IPS DF 19.7 (cell line): ENCODE data around the gene TMEM192.
"Not testable (repeated sequence)": the region's sequence is repeated elsewhere in the genome, so short reads cannot be mapped to it uniquely, and the experiment has no call there.

ENCODE experiments used
- DNase-seq: peaks from one replicate; pipeline ENCODE4 v3.0.0-alpha.2; 2013; ENCODE audit warnings: low read depth, low spot score

The TMEM192 gene

DNA sequence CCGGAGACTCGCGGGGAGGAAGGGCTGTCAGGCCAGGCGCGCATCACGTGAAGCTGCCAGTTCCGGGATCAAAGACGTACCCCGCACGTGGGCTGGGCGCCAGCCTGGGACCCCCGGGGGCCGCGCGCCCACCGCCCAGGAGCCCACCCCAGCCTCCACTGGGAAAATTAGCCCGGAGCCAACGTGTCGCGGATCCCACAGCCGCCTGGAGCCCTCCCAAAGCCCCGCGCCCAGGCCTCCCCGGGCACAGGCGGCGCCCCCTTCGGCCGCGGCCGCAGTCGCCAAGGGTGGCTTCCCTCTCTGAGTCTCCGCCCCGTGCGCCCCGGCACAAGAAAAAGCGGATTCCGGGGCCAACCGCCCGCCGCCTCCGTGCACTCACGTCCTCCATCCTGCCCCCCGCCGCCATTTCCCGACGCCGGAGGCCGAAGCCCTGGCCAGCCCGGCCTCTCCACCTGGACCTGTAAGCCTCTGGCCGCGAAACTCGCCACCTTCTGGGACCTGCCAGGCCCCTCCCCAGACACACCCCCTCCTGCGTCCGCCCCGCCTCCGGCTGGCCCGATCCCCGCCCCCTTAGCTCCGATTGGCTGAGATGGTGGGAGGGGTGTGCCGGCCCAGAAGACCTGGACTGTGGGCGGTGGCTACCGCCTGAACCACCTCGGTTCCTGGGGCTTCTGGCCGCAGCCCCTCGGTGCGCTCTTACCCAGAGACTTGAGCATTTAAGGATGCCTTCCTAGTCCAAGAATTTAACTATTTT is at the start of gene TMEM192:
TSS of gene TMEM192 (minus strand) at position 493 of the 754 bp plus-strand sequence. CDS start at position 406, 87 bp downstream.
- peak; percentile 35 for DNase-seq

GRCh38 chr4:165158762-165159161 is 46.1 kb upstream of the TMEM192 start:
- no peak for DNase-seq

GRCh38 chr4:165156906-165157305 is 44.2 kb upstream of the TMEM192 start:
- DNase-seq: no peak

- no peak for DNase-seq
Measured at GRCh38 chr4:165154482-165154881, 41.8 kb upstream of the TMEM192 start.

GRCh38 chr4:165152527-165152926 is 39.9 kb upstream of the TMEM192 start:
- no peak for DNase-seq

DNA sequence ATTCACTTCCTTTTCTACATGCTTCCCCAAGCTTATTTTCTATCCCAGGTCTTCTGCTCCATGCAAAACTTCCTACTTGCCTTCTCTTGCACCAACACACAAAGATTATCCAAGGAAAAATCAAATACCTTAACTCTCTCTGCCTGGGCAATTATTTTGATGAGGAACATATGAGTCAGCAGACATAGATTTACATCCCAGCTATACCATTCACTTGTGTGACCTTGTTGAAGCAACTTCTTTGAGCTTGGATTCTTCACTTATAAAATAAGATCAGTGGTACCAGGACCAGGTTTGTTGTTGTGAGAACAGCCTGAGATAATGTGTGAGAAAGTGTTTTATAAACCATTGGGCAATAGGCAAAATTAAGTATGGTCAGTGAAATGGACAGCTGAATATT is 39.1 kb upstream of the TMEM192 start:
- DNase-seq: no peak

- DNase-seq: no peak
Measured at GRCh38 chr4:165150545-165150944, 37.9 kb upstream of the TMEM192 start.

- DNase-seq: no peak
Measured at GRCh38 chr4:165138843-165139242, 26.2 kb upstream of the TMEM192 start.

GRCh38 chr4:165137205-165137604 is 24.5 kb upstream of the TMEM192 start:
- no peak for DNase-seq

DNA sequence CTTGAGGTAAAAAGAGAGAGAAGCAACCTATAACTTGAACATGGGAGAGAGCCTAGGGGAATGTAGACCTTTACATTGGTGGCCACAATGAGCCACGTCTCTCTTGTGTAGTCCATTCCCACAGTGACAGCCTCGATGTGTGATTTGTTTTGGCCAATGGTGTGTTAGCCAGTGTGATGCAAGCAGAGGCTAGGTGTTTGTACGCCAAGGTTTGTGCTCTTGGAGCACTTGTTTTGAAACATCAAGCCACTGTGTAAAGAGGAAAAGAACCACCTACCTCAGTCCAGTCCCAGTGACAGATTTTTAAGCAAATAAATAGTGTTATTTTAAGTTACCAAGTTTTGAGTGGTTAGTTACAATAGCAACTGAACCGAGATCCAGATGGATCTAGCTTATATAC is 23.9 kb upstream of the TMEM192 start:
- no peak for DNase-seq

GRCh38 chr4:165133150-165133549 is 20.5 kb upstream of the TMEM192 start:
- DNase-seq: no peak

GRCh38 chr4:165131247-165131832 is 18.7 kb upstream of the TMEM192 start:
- DNase-seq: no peak

DNA sequence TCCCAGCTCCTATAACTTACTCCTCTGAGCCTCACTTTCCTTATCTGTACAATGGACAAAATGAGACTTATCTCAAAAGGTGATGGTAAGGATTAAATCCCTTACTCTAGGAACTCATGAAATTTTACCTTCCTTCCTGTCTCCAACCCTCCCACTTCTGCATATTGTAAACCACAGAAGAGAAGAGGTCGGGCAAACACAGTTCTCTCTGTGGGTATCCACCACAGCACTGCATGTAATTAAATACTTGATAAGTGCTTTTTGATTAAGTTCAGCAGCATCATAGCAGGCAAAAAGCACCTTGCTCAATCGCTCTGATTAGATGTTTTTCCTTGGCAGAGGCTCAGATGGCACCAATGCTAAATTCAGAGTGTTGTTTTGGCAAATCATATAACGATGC is 17.3 kb upstream of the TMEM192 start:
- no peak for DNase-seq

DNA sequence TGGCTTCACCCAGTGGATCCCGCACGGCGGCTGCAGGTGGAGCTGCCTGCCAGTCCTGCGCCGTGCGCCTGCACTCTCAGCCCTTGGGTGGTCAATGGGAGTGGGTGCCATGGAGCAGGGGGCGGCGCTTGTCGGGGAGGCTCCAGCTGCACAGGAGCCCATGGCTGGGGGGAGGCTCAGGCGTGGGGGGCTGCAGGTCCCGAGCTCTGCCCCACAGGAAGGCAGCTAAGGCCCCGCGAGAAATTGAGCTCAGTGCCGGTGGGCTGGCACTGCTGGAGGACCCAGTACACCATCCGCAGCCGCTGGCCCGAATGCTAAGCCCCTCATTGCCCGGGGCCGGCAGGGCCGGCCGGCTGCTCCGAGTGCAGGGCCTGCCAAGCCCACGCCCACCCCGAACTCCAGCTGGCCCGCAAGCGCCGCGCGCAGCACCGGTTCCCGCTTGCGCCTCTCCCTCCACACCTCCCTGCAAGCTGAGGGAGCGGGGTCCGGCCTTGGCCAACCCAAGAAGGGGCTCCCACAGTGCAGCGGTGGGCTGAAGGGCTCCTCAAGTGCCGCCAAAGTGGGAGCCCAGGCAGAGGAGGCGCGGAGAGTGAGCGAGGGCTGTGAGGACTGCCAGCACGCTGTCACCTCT is 13.3 kb upstream of the TMEM192 start:
- not testable (repeated sequence) for DNase-seq

GRCh38 chr4:165124488-165124887 is 11.8 kb upstream of the TMEM192 start:
- no peak for DNase-seq

- no peak for DNase-seq
Measured at GRCh38 chr4:165118256-165118909, 5.7 kb upstream of the TMEM192 start.

GRCh38 chr4:165115301-165115700 is 2.6 kb upstream of the TMEM192 start:
- DNase-seq: no peak

DNA sequence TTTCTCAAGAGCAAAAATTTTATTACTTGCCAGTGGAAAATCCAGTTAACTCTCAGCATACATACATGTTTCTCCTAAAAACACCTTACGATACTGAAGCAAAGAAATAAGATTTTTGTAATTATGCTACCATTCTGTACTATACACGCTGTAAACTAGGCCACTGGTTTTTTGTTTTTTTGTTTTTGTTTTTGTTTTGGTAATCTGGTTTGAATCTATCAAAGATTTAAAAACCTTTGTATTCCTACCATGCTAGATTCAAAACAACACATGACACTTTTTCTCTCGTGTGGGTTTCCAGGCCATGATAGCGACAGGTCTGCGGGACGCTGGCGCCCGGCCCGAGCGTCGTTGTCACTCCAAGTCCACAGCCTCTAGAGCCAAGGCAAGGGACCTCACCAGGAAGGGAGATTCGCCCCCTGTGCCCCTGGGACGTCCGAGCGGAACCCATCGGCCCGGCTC is 723 bp downstream of the TMEM192 start:
- no peak for DNase-seq

DNA sequence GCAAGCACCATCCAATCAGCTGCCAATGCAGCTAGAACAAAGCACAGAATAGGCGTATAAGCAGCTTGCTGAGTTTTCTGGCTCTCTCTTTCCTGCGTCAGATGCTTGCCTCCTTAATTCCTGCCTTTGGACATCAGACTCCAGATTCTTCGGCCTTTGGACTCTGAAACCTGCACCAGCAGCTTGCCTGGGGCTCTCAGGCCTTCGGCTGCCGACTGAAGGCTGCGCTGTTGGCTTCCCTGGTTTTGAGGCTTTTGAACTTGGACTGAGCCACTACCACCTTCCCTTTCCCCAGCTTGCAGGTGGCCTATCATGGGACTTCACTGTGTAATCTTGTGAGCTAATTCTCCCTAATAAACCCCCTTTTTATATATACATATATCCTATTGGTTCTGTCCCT is 6.1 kb downstream of the TMEM192 start:
- DNase-seq: no peak

DNA sequence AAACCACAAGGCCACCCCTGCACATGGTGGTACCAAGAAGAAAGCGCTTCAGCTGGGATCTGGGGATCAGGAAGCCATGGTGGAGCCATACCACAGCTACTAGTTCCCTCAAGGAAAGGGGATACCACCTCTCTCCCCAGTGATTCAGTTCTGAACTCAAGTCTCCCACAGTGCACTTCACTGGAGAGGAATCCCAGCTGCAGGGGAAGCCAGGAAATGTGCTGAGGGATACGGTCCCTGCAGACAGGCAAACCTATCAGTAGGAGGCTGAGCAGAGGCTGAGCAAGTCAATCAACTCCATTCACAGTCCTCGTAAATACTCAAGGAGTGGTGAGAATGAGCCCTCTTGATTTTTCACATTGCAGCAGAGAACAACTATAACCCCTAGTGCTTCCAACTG is 11.0 kb downstream of the TMEM192 start:
- no peak for DNase-seq

GRCh38 chr4:165096776-165097175 is 15.9 kb downstream of the TMEM192 start:
- no peak for DNase-seq

GRCh38 chr4:165095291-165095690 is 17.4 kb downstream of the TMEM192 start:
- no peak for DNase-seq
